GM21737 (cell line): ENCODE measurements around the gene AK5.

Experiments
- ATAC-seq: cut with Tn5 transposase; IDR thresholded peaks from one replicate; pipeline ENCODE4 v1.9.1; 2021; ENCODE audit warnings: mild to moderate bottlenecking, moderate library complexity; ENCODE audit not compliant: unreplicated experiment

AK5 gene

DNA sequence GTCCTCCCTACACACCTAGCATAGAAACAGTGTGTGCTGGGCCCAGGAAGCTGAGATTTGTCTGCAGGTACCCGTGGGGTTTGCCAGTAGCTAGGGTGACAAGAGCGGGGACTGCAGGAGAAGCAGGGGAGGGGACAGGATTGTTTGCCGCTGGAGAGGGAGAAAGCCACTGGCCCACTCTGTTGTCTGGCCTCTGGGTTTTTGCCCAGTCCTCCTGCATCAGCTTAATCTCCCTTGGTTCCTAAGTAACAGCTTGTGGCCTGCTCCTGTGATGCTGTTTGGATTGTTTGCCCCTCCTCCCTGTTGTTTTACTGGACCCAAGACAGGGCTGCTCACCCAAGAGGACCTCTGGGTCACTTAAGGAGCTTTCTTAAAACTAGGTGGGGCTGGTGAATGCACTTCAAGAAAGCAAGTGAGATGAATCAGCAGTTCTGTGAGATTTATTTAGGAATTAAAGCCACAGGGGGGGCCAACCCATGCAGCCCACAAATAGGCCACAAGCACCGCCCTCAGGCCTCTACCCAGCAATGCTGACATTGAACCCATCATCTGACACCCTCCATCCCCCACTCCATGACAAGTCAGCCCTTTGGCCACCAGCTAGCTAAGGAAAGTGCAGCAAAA lies 257.8 kb downstream of the AK5 start:
- ATAC-seq, result peak; percentile 3

DNA sequence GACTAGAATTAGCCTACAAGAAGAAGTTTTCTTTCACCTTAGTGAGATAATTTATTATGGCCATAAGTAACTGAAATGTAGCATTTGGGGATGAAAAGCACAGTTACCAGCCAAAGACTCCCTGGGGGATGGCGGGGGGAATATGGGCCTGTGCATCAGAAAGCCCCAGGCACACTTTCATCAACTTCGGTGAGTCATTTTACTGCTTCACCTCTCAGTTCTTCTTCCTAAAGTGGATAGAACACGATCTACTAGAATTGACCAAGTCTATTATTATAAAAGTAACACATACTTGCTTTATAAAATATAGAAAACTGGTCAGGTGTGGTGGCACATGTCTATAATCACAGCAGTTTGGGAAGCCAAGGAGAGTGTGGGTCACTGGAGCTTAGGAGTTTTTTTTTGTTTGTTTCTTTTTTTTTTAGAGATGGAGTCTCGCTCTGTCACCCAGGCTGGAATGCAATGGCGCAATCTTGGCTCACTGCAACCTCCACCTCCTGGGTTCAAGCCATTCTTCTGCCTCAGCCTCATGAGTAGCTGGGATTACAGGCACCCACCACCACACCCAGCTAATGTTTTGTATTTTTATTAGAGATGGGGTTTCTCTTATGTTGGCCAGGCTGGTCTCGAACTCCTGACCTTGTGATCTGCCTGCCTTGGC lies 258.8 kb downstream of the AK5 start:
- no peak for ATAC-seq

DNA sequence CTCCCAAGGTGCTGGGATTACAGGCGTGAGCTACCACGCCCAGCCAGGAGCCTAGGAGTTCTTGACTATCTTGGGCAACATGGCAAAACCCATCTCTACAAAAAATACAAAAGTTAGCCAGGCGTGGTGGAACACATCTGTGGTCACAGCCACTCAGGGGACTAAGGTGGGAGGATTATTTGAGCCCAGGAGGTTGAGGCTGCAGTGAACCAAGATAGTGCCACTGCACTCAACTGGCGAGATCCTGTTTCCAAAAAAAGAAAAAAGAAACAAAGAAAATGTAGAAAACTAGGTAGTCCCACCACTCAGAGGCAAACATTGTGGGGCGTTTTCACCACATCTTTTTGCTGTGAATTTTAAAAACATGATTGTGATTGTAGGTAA lies 259.3 kb downstream of the AK5 start:
- ATAC-seq, result peak; percentile 42

DNA sequence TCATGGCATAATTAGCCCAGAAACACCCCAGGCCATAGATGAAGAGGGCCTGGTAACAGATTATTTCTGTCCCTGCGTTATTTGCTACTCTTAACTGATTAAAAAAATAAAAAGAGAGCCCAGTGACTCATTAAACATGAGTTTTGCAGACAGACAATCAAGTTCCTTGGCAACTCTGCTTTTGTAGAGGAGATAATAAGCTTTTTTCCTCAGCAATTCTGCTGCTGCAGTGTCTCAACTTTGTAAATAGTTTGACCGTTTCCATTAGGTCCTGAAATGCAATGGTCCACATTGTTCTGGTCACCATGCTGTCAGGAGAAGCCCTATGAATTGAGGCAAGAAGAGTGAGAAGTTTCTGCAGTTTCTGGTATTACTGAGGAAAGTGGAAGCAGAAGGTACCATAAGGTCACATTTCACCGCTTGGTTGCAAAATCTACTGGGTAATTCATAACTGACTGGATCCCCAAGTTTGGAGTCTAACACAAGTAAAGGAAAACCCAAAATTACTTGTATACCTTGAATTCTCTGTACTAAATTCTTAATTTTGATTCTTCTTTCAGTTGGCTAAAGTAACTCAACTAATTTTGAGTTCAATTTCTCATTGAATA lies 261.1 kb downstream of the AK5 start:
- no peak for ATAC-seq

DNA sequence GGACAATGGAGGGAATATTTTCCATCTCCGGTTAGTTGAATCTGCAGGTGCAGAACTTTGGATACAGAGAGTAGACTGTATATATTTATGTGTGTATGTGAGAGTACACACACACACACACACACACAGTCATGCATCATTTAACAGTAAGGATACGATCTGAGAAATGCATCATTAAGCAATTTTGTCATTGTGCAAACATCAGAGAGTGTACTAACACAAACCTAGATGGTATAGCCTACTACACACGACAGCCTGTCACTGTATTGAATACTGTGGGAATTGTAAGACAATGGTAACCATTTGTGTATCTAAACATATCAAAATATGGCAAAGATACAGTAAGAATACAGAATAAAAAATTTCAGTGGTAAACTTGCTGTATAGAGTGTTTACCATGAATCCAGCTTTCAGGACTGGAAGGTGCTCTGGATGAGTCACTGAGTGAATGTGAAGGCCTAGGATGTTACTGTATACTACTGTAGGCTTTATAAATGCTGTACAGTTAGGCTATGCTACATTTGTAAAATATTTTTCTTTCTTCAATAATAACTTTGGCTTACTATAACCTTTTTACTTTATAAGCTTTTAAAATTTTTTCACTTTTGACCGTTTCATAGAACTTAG lies 262.1 kb downstream of the AK5 start:
- ATAC-seq, result no peak

DNA sequence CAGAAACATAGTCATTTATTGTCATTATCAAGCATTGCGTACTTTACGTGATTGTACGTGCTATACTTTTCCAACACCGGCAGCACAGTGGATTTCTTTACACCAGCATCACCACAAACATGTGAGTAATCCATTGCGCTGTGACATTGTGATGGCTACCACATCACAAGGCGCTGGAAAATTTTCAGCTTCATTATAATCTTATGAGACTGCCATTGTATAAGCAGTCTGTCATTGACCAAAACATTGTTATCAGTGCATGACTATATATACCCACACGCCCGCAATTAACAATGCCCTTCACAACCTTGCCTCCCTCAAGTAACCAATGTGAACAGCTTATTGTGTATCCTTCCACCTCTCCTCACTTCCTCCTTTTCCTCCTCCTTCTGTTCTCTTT lies 263.0 kb downstream of the AK5 start:
- ATAC-seq, result no peak

DNA sequence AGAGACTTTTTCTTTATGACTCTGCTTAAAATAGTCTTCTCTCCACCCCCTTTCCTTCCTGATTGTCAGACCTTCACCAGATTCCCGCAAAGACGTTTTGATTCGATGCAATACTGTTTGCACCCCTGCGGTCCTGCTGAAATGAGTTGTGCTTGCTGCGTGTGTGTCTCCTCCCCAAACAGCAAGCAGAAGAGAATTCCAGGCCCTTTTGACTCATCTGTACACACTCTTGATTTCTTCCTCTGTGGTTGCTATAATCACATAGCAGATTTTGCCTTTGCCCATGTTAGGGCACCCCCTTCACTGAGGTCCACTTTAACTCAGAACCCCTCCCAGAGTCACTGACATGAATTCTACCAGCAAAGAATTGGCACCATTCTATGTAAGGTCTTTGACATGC lies 264.2 kb downstream of the AK5 start:
- no peak for ATAC-seq

DNA sequence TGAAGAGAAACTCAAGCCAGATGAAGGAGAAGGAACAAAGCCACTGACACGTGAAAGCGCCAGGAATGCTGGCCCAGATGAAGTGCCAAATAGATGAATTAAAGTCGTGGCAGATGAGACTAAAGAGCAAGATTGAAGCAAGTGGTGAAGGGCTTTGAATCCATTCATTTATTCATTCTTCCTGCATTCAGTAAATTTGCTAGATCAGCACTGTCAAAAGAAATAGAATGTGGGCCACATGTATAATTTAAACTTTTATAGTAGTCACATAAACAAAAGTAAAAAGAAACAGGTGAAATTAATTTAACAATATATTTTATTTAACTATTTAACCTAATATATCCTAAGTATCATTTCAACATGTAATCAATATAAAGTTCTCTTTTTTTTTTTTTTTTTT lies 265.1 kb downstream of the AK5 start:
- no peak for ATAC-seq

DNA sequence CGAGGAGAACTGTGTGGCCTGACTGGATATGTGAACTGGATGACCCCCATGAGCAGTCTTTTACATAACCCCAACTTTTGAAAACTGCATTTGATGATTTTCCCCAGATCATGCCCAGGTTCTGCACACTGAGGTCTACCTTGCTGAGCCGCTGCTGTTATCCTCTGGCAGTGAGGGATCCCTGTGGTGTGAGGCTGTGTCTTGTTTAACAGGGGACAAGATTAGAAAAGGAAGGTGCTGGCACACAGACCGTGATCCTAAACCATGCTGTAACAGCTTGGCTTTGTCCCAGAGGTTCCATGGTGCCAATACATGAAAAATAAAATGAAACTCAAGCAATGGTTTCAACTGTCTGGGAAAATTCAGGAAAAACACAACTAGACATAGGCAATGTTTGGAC lies 266.5 kb downstream of the AK5 start:
- no peak for ATAC-seq

DNA sequence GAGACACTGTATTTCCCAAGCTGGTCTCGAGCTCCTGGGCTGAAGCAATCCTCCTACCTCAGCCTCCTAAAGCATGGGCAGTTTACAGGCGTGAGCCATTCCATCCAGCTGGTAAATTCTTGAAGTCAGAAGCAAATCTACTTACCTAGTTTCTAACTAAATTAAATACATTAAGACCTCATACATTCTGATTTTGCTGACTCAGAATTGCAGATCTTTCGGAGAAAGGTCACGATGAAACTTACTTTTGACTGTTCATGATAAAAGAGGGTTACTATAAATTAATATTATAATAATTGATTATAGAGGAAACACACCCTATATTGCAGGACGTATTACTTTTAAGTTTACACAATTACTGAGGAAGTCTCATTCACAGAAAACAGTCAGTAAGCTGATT lies 268.3 kb downstream of the AK5 start:
- ATAC-seq, result no peak

DNA sequence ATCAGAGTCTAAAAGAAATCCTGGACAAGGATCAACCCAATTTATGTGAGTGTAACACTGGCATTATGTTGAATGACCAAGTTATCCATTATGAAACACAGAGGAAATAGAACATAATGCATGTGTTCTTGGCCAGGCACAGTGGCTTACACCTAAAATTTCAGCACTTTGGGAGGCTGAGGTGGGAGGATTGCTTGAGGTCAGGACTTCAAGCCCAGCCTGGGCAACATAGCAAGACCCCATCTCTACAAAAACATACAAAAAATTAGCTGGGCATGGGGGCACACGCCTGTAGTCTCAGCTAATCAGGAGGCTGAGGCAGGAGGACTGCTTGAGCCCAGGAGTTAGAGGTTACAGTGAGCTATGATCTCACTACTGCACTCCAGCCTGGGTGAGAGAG lies 270.8 kb downstream of the AK5 start:
- ATAC-seq, result no peak

DNA sequence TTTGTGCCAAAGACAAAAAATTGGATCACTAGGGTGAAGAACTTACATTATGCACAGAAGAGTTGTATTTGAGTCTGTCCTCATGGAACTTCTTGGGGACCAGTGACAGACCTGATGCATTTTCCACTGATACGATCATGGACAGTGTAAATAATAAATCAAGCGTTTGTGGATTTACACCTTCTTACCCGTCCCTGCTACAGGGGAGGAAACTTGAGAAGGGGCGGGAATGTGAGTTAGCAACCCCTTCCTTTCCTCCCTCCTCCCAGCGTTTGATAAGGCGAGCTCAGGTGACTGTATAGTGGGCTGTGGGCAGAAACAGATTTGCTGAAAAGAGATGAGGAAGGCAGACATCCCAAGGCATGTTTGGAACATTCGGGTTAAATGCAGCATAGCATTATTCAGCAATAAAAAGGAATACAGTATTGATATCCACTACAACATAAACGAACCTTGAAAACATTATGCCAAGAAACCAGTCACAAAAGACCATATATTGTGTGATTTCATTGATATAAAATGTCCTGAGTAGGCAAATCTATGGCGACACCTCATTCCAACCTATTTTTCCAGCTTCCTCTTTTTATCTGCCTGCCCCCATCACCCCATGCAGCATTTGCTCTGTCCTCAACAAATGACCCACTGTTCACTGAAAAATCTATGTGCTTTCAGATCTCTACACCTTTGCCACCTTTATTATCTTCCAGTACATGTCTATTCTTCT lies 271.9 kb downstream of the AK5 start:
- no peak for ATAC-seq

DNA sequence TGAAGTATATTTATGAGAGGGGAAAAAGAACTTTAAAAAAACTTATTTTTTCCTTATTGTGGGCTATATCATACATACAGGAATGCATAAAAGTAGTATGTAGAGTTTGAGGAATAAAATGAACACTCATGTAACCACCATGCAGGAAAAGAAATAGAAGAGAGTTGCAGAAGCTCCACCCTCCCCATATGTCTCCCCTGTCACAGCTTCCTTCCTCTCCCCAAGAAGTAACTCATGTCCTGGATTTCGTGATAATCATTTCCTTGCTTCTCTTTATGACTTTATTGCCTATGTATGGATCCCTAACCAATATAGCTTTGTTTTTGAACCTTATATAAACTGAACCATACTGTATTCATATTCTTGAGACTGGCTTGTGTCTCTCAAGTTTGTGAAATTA lies 274.2 kb downstream of the AK5 start:
- no peak for ATAC-seq

DNA sequence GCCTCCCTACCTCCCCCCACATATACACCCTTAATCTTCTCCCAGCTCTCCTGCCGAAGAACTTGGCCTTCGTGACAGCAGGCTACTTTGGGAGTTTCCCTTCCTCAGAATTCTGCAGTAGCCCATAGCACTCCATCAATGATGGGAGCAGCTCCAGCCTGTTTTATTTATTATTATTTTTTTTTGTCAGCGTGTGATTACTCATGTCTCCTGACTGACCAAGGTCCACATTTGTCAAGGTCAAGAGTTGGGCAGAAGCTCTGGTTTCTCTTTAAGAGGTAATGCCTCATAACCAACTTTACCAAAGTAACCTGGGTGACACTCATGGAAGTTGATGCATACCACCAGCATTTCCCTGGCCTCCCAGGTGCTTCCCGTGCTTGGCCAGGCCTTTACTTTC lies 275.2 kb downstream of the AK5 start:
- ATAC-seq, result no peak

DNA sequence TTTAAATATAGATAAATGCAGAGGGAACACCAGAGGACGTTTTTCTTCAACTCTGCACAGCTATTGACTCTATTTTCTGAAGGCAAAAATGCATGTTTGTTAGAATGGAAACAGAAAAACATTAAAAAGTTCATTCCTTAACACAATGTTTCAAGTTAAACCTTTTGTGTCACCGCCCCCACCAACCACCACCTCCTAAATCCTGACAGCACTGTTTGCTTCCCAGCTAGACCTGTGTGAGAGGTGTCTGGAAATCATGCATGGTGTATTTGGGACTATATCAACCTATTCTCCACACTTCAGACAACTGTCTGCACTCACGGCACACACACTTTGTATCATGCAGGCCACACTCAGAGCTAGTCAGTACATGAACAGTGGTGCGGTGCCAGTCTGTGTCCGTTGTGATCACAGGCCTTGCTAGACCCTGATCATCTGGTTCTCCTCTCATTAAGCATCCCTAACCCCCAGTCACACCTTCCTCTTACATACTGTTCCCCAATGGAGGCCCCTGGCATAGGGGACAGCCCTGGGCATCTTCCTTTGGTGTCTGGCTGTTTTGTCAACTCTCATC lies 276.9 kb downstream of the AK5 start:
- ATAC-seq, result no peak

DNA sequence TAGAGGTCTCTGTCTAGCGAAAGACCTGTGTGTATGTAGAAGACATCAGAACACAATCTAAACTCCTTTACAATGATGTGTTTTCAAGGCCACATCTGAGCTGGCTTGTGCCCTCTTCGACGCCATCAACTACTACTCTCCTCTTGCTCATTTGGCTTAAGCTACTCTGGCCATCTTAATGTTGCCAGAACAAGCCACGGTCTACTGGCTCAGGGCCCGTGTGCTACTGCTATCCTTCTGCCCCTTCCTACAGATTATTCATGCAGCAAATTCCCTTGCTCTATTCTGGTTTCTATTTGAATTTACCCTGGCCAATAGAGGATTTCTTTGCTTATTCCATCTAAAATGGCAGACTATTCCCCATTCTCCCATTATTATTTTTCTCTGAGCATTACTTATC lies 278.9 kb downstream of the AK5 start:
- no peak for ATAC-seq

DNA sequence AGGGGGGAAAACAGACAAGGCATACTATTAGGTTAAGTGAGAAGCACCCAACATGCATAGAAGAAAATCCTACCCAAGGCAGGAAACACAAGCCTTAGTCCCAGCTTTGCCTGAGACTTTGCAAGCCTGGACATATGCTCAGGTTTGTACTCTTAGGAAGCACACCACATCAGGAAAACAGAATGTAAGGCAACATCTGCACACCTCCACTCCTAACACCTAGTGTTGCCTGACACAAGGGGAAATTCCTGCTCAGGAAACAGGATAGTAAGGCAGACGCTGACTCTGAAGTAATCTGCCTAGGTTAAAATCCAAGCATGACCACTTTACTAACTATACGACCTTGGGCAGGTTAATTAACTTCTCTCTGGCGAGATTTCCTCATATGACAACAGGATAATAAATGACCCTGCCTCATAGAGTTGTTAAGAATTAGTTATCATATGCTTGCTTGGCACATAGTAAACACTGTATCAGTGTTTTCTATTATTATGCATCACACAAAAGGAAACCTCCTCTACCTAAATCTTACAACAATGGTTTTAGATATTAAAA lies 280.9 kb downstream of the AK5 start:
- ATAC-seq, result no peak

DNA sequence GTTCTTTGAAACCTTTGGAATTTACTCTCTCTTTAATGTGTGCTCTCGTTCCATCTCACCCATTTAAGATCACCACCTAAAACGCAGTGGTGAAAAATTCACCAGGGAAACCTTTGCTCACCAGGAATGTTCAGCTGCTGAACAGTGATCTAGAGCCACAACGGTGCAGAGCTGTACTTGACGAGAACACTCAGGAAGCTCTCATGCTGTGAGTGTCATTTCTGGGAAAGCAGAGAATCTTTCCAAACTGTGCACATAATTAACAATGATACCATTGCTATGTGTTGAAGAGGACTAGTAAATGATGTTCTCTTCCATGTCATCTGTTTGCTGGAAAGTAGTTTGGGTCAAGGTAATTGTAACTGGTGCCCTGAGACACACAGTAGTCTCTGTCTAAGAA lies 283.5 kb downstream of the AK5 start:
- ATAC-seq, result no peak

DNA sequence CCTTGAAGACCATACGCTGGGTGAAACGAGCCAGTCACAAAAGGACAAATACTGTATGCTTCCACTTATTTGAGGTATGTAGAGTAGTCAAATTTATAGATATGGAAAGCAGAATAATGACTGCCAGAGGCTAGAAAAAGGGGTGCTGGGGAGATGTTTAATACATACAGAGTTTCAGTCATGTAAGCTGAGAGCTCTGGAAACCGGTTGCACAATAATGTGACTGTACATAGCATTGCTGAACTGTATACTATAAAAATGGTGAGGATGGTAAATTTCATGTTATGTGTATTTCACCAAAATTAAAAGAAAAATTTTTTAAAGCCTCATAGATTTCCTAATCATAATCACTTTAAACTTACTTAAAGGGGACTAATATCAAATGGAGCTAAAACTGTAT lies 289.8 kb downstream of the AK5 start:
- ATAC-seq, result no peak

DNA sequence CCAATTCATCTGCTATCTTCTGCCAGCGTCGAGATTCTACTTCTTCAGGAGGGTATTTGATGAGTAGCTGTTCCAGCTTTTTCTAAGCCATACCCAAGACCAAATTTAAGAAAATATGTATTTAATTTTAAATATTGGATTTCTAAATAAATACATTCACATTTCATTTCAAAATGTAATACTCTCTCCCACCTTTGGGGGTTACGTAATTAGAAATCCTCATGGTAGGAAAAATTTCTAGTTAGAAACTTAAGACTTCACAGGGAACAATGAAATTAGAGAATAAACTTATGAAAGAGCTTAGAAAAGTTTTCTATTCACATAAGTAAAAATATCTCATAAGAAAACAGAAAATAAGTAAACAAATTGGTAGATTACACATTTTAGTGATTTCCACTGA lies 297.7 kb downstream of the AK5 start:
- no peak for ATAC-seq

DNA sequence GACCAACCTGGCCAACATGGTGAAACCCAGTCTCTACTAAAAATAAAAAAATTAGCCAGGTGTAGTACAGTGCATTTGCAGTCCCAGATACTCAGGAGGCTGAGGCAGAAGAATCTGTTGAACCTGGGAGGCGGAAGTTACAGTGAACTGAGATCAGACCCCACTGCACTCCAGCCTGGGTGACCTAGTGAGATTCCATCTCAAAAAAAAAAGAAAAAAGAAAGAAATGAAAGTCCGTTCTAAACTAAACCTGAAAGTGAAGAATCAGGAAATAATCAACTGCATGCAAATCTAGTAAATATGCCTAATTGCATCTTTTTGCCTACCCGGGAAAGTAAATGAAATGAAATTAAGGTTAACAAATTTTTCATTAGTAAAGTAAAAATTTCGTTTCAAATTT lies 301.1 kb downstream of the AK5 start:
- no peak for ATAC-seq
